ENCODE measurements around the gene KPNA1.

DNA sequence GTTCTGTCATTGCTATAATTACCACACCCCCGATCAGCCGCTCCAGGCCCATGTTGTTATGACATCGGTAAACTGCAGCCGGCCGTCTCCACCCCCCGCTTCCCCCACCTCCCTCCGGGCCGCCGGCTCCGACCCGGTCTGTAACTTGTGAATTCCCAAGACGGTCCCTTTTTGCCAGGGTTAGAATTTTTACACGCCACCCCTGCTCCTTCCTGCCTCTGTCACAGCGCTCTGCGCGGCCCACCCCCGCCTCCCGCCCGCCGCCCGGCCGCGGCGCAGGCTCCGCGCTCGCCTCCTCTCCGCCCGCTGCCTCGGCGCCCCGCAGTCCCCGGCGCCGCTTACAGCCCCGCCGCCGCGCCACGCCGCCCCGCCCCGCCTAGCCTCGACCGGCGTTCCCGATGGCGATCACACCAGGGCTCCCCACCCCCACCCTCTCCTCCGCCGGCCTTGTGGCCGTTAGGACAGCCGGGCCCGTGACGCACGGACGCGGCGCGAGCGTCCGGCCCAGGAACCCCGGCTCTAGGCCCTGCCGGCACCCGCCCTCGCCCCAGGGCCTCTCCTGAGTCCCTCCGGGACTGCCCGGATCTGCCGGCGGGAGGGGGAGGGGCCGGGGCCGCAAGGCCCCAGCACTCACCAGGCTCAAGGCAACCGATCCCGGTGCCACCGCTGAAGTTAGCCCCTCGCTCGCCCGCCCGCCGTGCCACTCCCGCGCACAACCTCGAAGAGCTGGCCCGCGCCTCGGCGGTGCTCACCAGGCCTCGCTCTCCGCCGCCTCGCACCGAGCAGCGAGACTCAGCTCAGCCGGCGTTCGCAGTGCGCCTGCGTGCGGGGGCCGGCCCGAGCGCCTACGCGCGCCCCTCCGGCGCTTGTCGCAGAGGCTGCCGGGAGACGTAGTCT, at the start of gene KPNA1:
- 0 out of 2 replicates have a peak, but pooled peaks have one; percentile 72 for TF ChIP-seq FOXM1 (CRISPR knock-in tag; IDR thresholded peaks at IDR 0.05)
- TF ChIP-seq, protein P1, sequence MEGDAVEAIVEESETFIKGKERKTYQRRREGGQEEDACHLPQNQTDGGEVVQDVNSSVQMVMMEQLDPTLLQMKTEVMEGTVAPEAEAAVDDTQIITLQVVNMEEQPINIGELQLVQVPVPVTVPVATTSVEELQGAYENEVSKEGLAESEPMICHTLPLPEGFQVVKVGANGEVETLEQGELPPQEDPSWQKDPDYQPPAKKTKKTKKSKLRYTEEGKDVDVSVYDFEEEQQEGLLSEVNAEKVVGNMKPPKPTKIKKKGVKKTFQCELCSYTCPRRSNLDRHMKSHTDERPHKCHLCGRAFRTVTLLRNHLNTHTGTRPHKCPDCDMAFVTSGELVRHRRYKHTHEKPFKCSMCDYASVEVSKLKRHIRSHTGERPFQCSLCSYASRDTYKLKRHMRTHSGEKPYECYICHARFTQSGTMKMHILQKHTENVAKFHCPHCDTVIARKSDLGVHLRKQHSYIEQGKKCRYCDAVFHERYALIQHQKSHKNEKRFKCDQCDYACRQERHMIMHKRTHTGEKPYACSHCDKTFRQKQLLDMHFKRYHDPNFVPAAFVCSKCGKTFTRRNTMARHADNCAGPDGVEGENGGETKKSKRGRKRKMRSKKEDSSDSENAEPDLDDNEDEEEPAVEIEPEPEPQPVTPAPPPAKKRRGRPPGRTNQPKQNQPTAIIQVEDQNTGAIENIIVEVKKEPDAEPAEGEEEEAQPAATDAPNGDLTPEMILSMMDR (CRISPR knock-in tag; IDR thresholded peaks at IDR 0.05), result no peak; the same call in 1 of the 2 replicates

Measured in HepG2 (cell line).